Measurements from ENCODE around the gene DLG2.

DNA sequence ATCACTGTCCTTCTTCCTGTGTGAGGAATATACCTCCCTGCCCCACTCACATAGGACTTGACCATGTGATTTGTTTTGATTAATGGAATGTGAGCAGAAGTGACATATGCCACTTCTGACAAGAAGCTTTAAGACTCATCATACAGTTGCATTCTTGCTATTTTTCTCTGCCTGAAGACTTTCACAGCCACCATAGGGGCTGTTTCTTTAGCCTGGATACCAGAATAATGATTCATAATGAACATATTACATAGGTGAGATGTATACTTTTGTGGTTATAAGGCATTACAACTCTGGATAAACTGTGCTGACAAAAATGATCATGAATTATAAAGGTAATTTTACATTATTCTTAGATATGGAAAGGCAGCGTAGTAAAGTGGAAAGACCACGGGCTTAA lies 798.0 kb downstream of the DLG2 start:
- TF ChIP-seq CREB1 (IDR thresholded peaks at IDR 0.05) (no peak), CBX5 (IDR thresholded peaks at IDR 0.05; ENCODE audit: low read depth, low read length) (no peak), EP300 (IDR thresholded peaks at IDR 0.05; ENCODE audit: borderline replicate concordance in 1 of 2, low read depth in 2 of 2, low read length in 2 of 2) (no peak), BACH1 (IDR thresholded peaks at IDR 0.05; ENCODE audit: low read length) (no peak), EZH2 (IDR thresholded peaks at IDR 0.05; ENCODE audit: low read depth, low read length, severe bottlenecking) (no peak), TAF1 (IDR thresholded peaks at IDR 0.05; ENCODE audit: low read depth, low read length) (no peak), JUN (IDR thresholded peaks at IDR 0.05; ENCODE audit: low read depth, low read length) (no peak), POLR2A (IDR thresholded peaks at IDR 0.05; ENCODE audit: control extremely low read depth in 1 of 2, low read depth in 2 of 2, low read length in 2 of 2) (no peak), RNF2 (IDR thresholded peaks at IDR 0.05; ENCODE audit: borderline replicate concordance, low read depth, low read length, missing control alignments, poor library complexity, severe bottlenecking) (no peak), SRF (IDR thresholded peaks at IDR 0.05; ENCODE audit: low read depth, low read length) (no peak), TEAD4 (IDR thresholded peaks at IDR 0.05; ENCODE audit: low read depth, low read length) (no peak)
- TF ChIP-seq, protein P1, sequence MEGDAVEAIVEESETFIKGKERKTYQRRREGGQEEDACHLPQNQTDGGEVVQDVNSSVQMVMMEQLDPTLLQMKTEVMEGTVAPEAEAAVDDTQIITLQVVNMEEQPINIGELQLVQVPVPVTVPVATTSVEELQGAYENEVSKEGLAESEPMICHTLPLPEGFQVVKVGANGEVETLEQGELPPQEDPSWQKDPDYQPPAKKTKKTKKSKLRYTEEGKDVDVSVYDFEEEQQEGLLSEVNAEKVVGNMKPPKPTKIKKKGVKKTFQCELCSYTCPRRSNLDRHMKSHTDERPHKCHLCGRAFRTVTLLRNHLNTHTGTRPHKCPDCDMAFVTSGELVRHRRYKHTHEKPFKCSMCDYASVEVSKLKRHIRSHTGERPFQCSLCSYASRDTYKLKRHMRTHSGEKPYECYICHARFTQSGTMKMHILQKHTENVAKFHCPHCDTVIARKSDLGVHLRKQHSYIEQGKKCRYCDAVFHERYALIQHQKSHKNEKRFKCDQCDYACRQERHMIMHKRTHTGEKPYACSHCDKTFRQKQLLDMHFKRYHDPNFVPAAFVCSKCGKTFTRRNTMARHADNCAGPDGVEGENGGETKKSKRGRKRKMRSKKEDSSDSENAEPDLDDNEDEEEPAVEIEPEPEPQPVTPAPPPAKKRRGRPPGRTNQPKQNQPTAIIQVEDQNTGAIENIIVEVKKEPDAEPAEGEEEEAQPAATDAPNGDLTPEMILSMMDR (IDR thresholded peaks at IDR 0.05; ENCODE audit: control extremely low read depth in 1 of 3, insufficient read depth in 1 of 3, low read depth in 1 of 3, low read length in 3 of 3) = no peak
